HUES64 (cell line): ENCODE results near the gene HOXA2.

Experiments
- H3K27ac ChIP-seq: 2 replicates; pipeline ENCODE4 v1.7.0; 2013; ENCODE audit warnings: low read depth, low read length, inconsistent platforms
- H3K27me3 ChIP-seq: 2 replicates; pipeline ENCODE4 v1.6.1; 2013; ENCODE audit warnings: mild to moderate bottlenecking, low read length; ENCODE audit not compliant: insufficient read depth
- H3K36me3 ChIP-seq: 2 replicates; pipeline ENCODE4 v1.6.1; 2013; ENCODE audit warnings: mild to moderate bottlenecking, low read length; ENCODE audit not compliant: insufficient read depth
- H3K4me1 ChIP-seq: 2 replicates; pipeline ENCODE4 v1.6.1; 2013; ENCODE audit warnings: mild to moderate bottlenecking, low read length, moderate library complexity; ENCODE audit not compliant: insufficient read depth
- H3K4me3 ChIP-seq: 2 replicates; pipeline ENCODE4 v1.5.1; 2013; ENCODE audit warnings: mild to moderate bottlenecking, low read length, moderate library complexity
- H3K9ac ChIP-seq: 2 replicates; pipeline ENCODE4 v1.6.1; 2013; ENCODE audit warnings: mild to moderate bottlenecking, low read depth, low read length
- H3K9me3 ChIP-seq: 2 replicates; pipeline ENCODE4 v1.6.1; 2013; ENCODE audit warnings: low read depth, low read length; ENCODE audit not compliant: insufficient read depth
- WGBS: fragments of 150-250, 120-280 bp; methylation state at CpG from one replicate; pipeline ENCODE4 v1.1.7; 2013; ENCODE audit warnings: missing lambda C conversion rate; 5-methylcytosine and 5-hydroxymethylcytosine counted together

The HOXA2 gene

GRCh38 chr7:27139334-27140125 lies 37.0 kb upstream of the HOXA2 start:
- H3K27me3 ChIP-seq: peaks cover 100% of the 10 kb centered on the region
- 1% methylated on average over 53 of the region's 53 CpGs for WGBS
- H3K27ac ChIP-seq: no peak overlapping the region
- H3K4me1 ChIP-seq: peaks cover 3% of the 10 kb centered on the region; the same call in 1 of the 2 replicates
- no peak overlapping the region for H3K9ac ChIP-seq
- no peaks in the 10 kb centered on the region for H3K9me3 ChIP-seq
- H3K4me3 ChIP-seq: no peak overlapping the region
- no peaks in the 10 kb centered on the region for H3K36me3 ChIP-seq

- peaks cover 100% of the 10 kb centered on the region for H3K27me3 ChIP-seq
- H3K36me3 ChIP-seq: no peaks in the 10 kb centered on the region
- no peaks in the 10 kb centered on the region for H3K9me3 ChIP-seq
- H3K4me1 ChIP-seq: peaks cover 3% of the 10 kb centered on the region; the same call in 1 of the 2 replicates
- no peak overlapping the region for H3K9ac ChIP-seq
- WGBS: 6% methylated on average over 11 of the region's 11 CpGs
- no peak overlapping the region for H3K4me3 ChIP-seq
- no peak overlapping the region for H3K27ac ChIP-seq
These were observed 36.5 kb upstream of the HOXA2 start for GRCh38 chr7:27138985-27139333.

- Histone ChIP-seq H3K9ac (no peak overlapping the region), H3K4me1 (peaks cover 3% of the 10 kb centered on the region; the same call in 1 of the 2 replicates), H3K9me3 (no peaks in the 10 kb centered on the region), H3K4me3 (no peak overlapping the region), H3K36me3 (no peaks in the 10 kb centered on the region), H3K27me3 (peaks cover 100% of the 10 kb centered on the region), H3K27ac (no peak overlapping the region)
- 27% methylated on average over 1 of the region's 1 CpG for WGBS
These were observed 36.0 kb upstream of the HOXA2 start for GRCh38 chr7:27138472-27138871.

DNA sequence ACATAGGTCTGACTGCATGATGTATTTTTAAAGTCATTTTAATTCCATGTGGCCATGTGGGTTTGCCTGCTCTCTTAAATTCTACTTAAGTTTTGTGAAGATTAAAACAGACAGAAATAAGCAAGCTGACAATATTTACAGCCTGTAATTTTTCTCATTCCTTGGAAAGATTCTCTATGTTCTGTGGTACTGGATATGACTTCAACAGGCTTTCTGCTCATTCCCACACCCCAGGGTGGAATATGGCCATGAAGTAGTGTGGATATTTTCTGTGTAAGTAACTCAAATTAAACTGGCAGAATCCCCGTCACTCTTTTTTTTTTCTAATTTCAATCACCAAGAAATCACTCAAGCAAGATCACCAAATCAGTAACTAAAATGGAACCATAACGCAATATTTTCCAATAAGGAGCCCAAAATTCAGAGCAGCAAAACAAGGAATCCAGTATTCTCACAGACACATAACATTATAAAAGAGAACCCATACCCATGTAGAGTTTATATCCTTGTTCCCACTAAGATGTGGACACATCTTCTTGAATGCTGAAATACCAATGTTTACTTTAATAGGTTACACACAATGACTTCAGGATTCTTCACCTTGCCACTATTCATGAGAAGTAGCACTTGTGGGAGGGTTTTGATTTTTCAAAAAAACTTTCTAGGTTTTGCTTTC lies 35.3 kb upstream of the HOXA2 start:
- 61% methylated on average over 2 of the region's 2 CpGs for WGBS
- Histone ChIP-seq H3K27ac (no peak overlapping the region), H3K4me3 (no peak overlapping the region), H3K9me3 (no peaks in the 10 kb centered on the region), H3K27me3 (peaks cover 100% of the 10 kb centered on the region), H3K9ac (no peak overlapping the region), H3K4me1 (no peaks in the 10 kb centered on the region), H3K36me3 (no peaks in the 10 kb centered on the region)

GRCh38 chr7:27134392-27134791 lies 31.9 kb upstream of the HOXA2 start:
- WGBS: 25% methylated on average over 2 of the region's 2 CpGs
- Histone ChIP-seq H3K27ac (no peak overlapping the region), H3K4me3 (no peak overlapping the region), H3K9me3 (no peaks in the 10 kb centered on the region), H3K9ac (no peak overlapping the region), H3K4me1 (no peaks in the 10 kb centered on the region), H3K36me3 (no peaks in the 10 kb centered on the region), H3K27me3 (peaks cover 100% of the 10 kb centered on the region)

GRCh38 chr7:27133409-27134231 lies 31.1 kb upstream of the HOXA2 start:
- no peaks in the 10 kb centered on the region for H3K4me1 ChIP-seq
- peaks cover 100% of the 10 kb centered on the region for H3K27me3 ChIP-seq
- no peak overlapping the region for H3K4me3 ChIP-seq
- WGBS: 13% methylated on average over 18 of the region's 18 CpGs
- H3K9ac ChIP-seq: no peak overlapping the region
- no peaks in the 10 kb centered on the region for H3K9me3 ChIP-seq
- no peak overlapping the region for H3K27ac ChIP-seq
- no peaks in the 10 kb centered on the region for H3K36me3 ChIP-seq

- Histone ChIP-seq H3K36me3 (no peaks in the 10 kb centered on the region), H3K9me3 (no peaks in the 10 kb centered on the region), H3K4me1 (no peaks in the 10 kb centered on the region), H3K4me3 (no peak overlapping the region), H3K27me3 (peaks cover 100% of the 10 kb centered on the region), H3K27ac (no peak overlapping the region), H3K9ac (no peak overlapping the region)
- WGBS: 22% methylated on average over 6 of the region's 6 CpGs
These were observed 30.5 kb upstream of the HOXA2 start for GRCh38 chr7:27132978-27133377.

DNA sequence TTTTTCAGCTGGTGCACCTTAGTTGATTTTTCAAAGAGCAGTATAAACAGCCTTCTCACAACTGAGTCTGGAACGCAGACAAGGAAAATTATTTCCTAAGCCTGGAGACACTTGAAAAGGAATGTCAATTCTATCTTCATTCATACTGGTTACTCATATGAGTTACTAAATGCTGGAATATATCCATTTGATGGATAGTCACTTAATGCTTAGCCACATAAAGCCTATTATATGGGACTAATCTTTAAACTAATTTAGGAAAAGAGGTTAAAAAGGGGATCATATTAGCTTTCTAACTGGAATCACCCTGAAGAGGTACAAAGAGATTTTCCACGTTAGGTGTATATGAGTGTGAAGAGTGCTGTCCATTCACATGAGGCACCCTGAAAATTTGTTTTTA lies 29.7 kb upstream of the HOXA2 start:
- H3K27ac ChIP-seq: no peak overlapping the region
- H3K27me3 ChIP-seq: peaks cover 100% of the 10 kb centered on the region
- 14% methylated on average over 2 of the region's 2 CpGs for WGBS
- no peaks in the 10 kb centered on the region for H3K4me1 ChIP-seq
- H3K4me3 ChIP-seq: no peak overlapping the region
- no peaks in the 10 kb centered on the region for H3K36me3 ChIP-seq
- H3K9ac ChIP-seq: no peak overlapping the region
- no peaks in the 10 kb centered on the region for H3K9me3 ChIP-seq

- Histone ChIP-seq H3K36me3 (no peaks in the 10 kb centered on the region), H3K27ac (no peak overlapping the region), H3K27me3 (peaks cover 100% of the 10 kb centered on the region), H3K4me1 (no peaks in the 10 kb centered on the region), H3K9ac (no peak overlapping the region), H3K9me3 (no peaks in the 10 kb centered on the region), H3K4me3 (peak overlapping the region; percentile 51)
- 7% methylated on average over 12 of the region's 12 CpGs for WGBS
These were observed 28.9 kb upstream of the HOXA2 start for GRCh38 chr7:27131390-27131819.

DNA sequence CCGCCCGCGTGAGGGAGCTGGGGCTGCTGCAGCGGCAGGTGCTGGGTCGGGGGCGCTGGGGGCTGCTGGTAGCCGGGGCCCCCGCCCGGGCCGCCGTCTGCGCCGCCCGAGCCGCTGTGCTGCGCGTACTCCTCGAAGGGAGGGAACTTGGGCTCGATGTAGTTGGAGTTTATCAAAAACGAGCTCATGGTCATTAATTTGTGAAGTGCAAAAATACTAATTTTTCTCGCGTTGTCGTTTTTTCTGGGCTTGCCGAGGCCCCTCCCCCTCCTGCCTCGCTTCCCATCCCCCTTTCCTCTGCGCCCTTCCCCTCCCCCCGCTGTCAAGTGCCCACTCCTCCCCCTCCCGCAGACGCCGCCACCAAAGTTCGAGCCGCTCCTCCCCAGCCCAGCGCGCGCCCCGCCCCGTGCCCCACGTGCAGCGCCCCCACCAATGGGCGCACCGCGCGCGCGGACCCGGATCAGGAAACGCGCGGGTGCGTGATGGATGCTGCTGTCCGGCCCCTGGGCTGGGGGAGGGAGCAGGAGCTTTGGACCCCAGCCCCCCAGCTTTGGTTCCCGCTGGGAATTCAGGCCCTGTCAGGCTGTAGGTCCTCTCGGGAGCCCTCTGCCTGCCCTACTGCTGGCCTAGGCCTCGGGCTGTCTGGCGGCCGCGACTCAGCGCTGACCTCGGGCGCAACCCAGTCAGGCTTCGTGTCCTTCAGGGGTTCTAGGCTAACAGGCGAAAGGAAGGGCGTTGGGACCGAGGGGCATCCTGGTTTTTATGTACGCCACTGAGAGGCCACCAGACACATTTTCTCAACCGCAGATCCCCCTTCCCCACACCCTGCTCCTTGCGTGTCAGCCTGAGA lies 28.3 kb upstream of the HOXA2 start, which contains the start of gene HOXA4:
TSS of gene HOXA4 (minus strand) at position 218 of the 850 bp plus-strand sequence. CDS start at position 194, 24 bp downstream.
- Histone ChIP-seq H3K27ac (no peak within 1 kb of the TSS), H3K4me1 (no peaks in the 10 kb centered on the region), H3K27me3 (peaks cover 100% of the 10 kb centered on the region), H3K9me3 (no peaks in the 10 kb centered on the region), H3K36me3 (no peaks in the 10 kb centered on the region), H3K9ac (no peak within 1 kb of the TSS), H3K4me3 (peak within 1 kb of the TSS; percentile 51)
- under 1% methylated on average over 67 of the region's 67 CpGs for WGBS
